GM21447 (cell line): ENCODE results near the gene SPATA32.

ENCODE experiments used
- ATAC-seq: cut with Tn5 transposase; IDR thresholded peaks from one replicate; pipeline ENCODE4 v1.9.1; 2021; ENCODE audit not compliant: unreplicated experiment

The SPATA32 gene

GRCh38 chr17:45294506-45294905 lies 32.6 kb upstream of the SPATA32 start:
- no peak for ATAC-seq

GRCh38 chr17:45293413-45294211 lies 31.7 kb upstream of the SPATA32 start:
- ATAC-seq, result no peak

- ATAC-seq, result no peak
These were observed 31.0 kb upstream of the SPATA32 start for GRCh38 chr17:45292696-45293412.

GRCh38 chr17:45291171-45291805 lies 29.4 kb upstream of the SPATA32 start:
- ATAC-seq, result no peak

- ATAC-seq, result no peak
These were observed 28.4 kb upstream of the SPATA32 start for GRCh38 chr17:45290269-45290765.

- no peak for ATAC-seq
These were observed 27.7 kb upstream of the SPATA32 start for GRCh38 chr17:45289301-45290268.

GRCh38 chr17:45288825-45289224 lies 26.9 kb upstream of the SPATA32 start:
- no peak for ATAC-seq

- no peak for ATAC-seq
These were observed 25.9 kb upstream of the SPATA32 start for GRCh38 chr17:45287526-45288500.

- ATAC-seq, result no peak
These were observed 24.4 kb upstream of the SPATA32 start for GRCh38 chr17:45286286-45286685.

- ATAC-seq, result no peak
These were observed 22.6 kb upstream of the SPATA32 start for GRCh38 chr17:45284176-45285140.

- ATAC-seq, result no peak
These were observed 21.8 kb upstream of the SPATA32 start for GRCh38 chr17:45283711-45284110.

GRCh38 chr17:45282683-45283644 lies 21.1 kb upstream of the SPATA32 start:
- ATAC-seq, result no peak

- no peak for ATAC-seq
These were observed 18.0 kb upstream of the SPATA32 start for GRCh38 chr17:45279898-45280297.

GRCh38 chr17:45277992-45278391 lies 16.1 kb upstream of the SPATA32 start:
- no peak for ATAC-seq

GRCh38 chr17:45277216-45277849 lies 15.4 kb upstream of the SPATA32 start:
- no peak for ATAC-seq

GRCh38 chr17:45276031-45276430 lies 14.1 kb upstream of the SPATA32 start:
- no peak for ATAC-seq

GRCh38 chr17:45274033-45274432 lies 12.1 kb upstream of the SPATA32 start:
- no peak for ATAC-seq
